RKO (cell line): ENCODE measurements around the gene VASP.

Experiments
- DNase-seq: peaks from one replicate; pipeline ENCODE4 v3.0.0-alpha.2; 2016; ENCODE audit warnings: low spot score

VASP gene

DNA sequence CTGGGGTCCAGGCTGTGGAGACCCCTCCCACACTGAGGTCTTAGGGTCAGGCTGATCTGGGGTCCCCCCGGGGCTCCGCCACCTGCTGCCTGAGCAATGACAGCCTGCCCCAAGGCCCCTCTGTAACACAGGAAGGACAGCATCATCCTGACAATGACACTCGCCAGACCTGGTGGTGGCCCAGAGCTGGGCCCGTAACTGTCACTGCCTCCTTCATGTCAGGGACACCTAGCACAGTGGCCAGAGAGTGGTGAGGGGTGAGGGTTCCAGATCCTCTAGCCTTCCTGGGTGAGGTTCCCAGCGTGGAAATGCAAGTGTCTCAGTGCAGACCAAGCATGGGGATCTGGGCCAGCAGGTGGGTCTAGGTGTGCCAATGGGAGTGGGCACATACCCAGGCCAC lies 49.6 kb downstream of the VASP start:
- no peak for DNase-seq

DNA sequence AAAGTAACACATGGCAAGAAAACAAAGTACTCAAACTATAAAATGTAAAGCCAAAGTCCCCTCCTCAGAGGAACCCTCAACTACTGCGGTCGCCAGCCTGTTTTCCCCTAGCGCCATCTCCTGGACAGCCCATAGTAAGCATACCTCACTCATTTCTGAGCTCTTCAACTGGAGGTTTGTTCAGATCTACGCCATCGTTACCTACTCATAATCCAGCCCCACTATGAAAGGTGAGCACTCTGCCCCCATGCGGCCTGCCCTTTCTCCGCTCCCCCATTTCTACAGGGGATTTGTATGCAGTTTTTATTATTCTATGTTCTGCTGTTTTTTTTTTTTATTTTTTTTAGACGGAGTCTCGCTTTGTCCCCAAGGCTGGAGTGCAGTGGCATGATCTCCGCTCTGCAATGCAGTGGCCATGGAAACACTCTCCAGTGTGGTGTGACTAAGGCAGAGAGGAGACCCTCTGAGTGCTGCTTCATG lies 51.2 kb downstream of the VASP start:
- DNase-seq: peak; percentile 25

DNA sequence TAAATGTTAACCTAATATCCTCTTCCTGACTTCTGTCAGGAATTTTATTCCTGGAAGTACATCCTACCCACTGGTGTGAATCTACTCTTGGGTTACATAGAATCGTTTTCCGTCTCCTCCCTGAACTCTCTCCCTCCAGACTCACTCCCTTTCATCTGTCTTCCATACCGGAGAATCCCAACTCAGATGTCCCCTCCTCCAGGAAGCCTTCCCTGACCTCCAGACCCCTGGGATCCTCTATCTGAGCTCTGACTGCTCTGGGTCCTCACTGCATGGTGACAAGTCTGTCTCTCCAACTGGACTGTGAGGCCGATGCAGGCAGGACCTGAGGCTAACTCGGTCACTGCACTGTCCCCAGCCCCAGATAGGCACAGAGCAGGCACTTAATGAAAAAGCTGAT lies 52.8 kb downstream of the VASP start:
- no peak for DNase-seq

DNA sequence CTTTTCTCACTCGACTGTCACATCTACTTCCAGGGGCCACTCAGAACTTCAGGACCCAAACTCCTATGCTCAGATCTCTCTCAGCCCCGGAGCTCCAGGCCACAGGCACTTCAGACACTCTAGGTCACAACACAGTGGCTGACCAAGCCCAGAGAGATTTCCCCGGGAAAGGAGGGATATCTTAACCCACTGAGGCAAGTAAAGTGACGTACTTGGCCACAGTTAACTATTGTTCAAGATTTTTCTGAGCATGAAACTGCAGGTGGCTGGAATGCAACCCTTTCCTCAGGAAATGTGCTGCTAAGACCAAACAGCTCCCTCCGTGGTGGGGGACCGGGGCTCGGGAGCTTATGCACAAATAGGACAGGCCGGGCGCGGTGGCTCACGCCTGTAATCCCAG lies 53.4 kb downstream of the VASP start:
- no peak for DNase-seq

DNA sequence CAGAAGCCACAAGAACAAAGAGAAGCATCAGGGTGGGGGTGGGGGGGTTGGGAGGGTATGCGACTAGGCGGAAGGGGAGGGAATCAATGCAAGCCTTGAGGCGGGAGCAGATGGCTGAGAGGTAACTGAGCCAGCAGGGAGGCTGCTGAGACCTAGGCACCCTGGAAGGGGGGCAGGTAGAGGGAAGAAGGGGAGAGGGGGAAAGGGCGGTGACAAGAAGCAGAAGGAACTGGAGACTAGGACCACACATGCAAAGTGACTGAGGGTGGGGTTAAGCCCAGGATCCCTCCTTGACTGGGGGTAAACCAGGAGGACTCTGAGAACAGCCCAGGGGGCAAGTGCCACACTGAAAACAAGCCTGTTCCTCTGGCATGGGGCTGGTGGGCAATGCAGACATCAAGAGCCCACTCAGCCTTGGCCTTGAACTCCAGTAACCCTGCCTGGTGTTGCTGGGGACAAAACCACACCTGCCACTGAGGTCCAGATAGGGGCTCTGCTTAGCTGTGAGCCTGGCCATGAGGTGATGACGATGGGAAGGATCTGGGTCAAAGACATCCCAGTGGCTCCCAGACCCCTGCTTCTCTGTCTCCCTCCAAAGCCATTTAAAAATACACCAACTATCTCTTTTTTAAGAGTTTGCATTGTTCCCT lies 57.0 kb downstream of the VASP start:
- no peak for DNase-seq

DNA sequence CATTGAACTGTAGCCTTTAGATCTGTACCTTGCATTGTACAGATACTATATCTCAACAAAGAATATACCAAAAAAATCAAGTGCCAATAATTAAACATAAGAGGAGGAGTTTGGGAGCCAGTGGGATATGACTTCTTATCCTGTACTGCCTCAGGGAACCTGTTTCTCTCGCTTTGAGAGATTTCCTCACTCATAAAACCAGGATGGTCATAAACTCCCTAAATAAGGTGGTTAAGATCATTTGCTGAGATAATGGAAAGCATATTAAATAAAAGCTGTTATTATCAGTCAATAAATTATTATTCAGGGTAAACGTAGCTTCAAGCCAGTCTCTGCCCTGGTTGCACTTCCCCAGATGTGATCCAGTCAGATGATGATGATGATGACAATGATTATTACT lies 60.3 kb downstream of the VASP start:
- DNase-seq: no peak

DNA sequence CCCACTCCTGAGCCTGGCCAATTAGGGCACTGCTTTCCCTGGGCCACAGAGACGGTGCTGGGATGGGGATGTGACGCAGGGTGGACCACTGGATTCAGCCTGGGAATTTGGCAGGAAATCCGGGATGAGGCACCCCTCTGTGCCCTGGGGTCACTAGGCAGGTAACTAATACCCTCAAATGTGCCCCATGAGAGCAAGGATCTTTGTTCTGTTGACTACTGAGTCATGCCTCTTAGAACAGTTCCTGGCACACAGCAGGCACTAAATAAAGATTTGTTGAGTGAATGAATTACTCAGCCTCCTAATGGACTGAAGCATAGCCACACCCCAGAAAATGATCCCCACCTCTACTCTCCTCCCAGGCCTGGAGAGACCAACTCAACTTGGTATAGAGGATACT lies 61.5 kb downstream of the VASP start:
- DNase-seq: peak; percentile 56

DNA sequence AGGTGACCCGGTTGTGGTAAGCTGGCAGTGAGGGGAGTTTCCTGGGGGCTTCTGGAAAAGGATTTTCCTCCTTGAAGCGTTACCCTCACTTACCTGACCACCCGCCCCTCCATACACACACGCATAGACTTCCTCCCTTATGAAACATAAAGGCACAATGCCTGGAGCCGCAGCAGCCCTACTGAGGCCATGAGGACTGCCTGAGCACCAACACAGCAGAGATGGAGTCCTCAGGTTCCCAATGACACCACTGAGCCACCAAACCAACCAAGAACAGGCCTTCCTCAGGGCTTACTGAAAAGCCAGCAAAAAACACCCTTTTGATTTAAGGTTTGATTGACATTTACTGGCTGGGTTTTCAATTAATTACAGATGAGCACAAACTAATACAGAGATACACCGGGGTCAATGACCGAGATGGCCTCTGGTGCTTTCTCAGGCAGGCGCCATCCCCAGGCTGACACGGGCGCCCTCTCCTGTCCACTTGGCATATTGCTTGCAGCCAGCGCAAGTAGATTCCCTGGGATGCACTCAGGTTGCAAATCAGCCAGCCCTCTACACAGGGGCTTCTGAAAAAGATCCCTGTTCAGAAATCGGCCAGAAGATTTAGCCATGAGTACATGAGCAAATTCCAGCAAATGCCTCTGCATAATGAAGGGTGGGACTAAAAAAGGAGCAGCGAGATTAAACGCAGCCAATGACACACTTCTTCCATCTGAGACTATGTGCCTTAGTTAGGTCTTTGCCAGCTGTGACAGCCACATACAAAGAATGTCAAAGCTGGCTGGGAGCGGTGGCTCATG lies 62.5 kb downstream of the VASP start:
- DNase-seq: peak; percentile 33

DNA sequence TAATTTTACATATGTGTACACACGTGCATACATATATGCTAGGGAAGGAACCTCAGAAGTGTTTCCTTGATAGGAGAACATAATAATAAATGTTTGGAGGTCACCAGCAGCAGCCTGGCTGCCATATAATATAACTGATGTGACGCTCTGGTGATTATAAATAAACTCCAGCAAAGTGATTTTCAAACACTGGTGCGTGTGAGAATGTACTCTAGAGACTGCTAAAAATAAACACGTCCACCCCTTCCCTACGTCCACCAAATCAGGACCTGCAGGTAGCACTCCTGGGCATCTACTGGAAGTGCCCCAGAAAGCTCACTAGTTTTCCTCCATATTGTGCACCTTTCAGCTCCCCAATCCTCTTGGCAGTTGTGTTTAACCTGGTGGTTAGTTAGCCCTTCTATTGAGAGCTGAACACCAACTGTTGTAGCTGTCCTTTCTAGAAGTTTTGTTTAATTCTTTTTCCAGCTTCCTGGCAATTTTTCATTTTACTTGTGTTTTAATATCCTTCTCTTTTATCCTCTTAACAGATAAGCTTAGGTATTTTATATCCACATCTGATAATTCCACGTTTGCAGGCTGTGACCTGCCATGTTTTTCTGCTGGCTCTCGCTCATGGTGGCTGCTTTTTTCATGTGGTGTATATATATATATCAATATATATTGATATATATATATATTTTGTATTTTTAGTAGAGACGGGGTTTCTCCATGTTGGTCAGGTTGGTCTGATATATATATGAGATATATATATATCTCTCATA lies 64.4 kb downstream of the VASP start:
- no peak for DNase-seq

DNA sequence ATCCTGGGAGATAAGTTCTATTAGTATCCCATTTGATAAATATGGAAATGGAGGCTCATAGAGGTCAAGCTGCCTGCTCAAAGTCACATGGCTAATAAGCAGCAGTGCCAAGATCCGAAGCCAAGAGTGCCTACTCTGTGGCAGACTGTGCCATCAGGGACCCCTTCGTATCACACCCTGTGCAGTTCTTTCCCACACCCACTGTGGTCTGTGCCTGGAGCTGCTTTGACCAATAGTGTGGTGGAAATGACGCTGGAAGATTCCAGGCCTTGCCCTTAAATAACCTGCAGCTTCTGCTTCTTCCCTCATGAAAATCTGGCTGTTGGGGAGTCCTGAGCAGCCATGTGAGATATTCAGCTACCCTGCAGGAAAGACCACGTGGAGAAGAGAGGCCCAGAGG lies 67.2 kb downstream of the VASP start:
- no peak for DNase-seq

DNA sequence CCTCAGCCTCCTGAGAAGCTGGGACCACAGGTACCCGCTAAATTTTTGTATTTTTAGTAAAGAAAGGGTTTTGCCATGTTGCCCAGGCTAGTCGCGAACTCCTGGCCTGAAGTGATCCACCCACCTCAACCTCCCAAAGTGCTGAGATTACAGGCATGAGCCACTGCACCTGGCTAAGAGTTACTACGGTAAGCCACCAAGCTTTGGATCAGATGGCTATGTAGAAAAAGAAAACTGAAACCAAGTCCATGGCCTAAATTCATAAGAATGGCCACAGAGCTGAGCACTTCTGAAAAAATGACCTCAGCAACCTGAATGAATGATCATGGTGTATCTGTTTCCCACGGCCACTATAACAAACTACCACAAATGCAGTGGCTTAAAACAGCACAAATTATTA lies 67.9 kb downstream of the VASP start:
- DNase-seq: no peak
